Measurements from ENCODE around the gene SGCA. TPM values are rescaled to one million over a fixed set of nuclear protein-coding genes. Genes with fewer than 3 reads are reported as not detected.

Gene SGCA
- total RNA-seq, 4 donors from 2014 or later: 1.1 to 4.9 (median 2.6) TPM; not detected in 1

DNA sequence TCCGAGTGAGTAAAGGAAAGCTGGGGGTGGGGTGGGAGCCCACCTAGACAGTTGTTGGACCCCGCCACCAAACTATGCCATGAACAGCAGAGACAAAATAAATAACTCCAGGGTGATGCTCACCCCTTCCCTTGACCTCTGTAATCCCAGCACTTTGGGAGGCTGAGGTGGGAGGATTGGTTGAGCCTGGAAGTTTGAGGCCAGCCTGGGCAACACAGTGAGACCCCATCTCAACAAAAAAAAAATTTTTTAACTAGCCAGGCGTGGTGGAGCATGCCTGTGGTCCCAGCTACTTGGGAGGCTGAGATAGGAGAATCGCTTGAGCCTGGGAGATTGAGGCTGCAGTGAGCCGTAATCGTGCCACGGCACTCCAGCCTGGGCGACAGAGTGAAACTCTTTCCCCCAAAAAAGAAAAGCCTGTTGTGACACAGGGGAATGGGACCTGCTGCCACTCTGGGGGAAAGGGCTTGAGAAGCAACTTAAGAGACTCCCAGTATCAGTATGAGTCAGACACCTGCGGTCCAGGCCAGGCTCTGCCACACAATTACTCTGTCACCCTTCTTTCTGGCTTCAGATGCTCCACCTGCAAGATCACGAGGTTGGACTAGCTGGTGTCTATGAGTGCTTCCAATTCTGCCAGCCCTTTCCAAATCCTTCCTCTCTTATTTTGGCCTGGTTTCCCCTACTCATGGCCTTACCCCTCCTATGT is 5.0 kb downstream of the SGCA start:
- no peak for ATAC-seq (ENCODE audit: low FRiP score)
- TF ChIP-seq, protein P1, sequence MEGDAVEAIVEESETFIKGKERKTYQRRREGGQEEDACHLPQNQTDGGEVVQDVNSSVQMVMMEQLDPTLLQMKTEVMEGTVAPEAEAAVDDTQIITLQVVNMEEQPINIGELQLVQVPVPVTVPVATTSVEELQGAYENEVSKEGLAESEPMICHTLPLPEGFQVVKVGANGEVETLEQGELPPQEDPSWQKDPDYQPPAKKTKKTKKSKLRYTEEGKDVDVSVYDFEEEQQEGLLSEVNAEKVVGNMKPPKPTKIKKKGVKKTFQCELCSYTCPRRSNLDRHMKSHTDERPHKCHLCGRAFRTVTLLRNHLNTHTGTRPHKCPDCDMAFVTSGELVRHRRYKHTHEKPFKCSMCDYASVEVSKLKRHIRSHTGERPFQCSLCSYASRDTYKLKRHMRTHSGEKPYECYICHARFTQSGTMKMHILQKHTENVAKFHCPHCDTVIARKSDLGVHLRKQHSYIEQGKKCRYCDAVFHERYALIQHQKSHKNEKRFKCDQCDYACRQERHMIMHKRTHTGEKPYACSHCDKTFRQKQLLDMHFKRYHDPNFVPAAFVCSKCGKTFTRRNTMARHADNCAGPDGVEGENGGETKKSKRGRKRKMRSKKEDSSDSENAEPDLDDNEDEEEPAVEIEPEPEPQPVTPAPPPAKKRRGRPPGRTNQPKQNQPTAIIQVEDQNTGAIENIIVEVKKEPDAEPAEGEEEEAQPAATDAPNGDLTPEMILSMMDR (IDR thresholded peaks at IDR 0.05): no peak
- DNase-seq (ENCODE audit: low spot score): no peak

GRCh38 chr17:50171371-50172071 is 5.7 kb downstream of the SGCA start:
- no peak for DNase-seq (ENCODE audit: low spot score)
- no peak for ATAC-seq (ENCODE audit: low FRiP score)
- TF ChIP-seq, protein P1 (IDR thresholded peaks at IDR 0.05): no peak

DNA sequence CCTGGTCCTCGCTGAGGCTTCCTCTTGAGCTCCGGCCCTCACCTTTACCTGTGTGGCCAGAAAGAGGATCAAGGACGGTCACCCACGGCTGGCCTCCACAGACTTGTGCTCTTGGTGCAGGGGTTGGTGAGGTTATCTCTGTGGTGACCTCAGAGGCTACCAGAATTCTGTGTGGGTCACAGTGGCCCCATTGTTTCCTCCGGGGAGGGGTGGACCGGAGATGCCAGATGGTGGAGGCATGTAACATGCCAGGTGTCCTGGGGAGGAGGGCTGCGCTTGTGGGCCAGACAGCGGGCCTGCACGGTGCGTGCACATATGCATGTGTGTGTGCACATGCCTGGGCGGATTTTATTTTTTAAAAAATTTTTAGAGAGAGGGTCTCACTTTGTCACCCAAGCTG is 6.3 kb downstream of the SGCA start:
- DNase-seq (ENCODE audit: low spot score) (no peak), ATAC-seq (ENCODE audit: low FRiP score) (no peak)
- TF ChIP-seq, protein P1 (IDR thresholded peaks at IDR 0.05): no peak

GRCh38 chr17:50172936-50173334 is 7.1 kb downstream of the SGCA start:
- TF ChIP-seq, protein P1 (IDR thresholded peaks at IDR 0.05): no peak
- no peak for ATAC-seq (ENCODE audit: low FRiP score)
- DNase-seq (ENCODE audit: low spot score): no peak

- DNase-seq (ENCODE audit: low spot score) (no peak), ATAC-seq (ENCODE audit: low FRiP score) (peak; percentile 48)
- TF ChIP-seq, protein P1 (IDR thresholded peaks at IDR 0.05): no peak
Observed at GRCh38 chr17:50173335-50173941, 7.6 kb downstream of the SGCA start.

DNA sequence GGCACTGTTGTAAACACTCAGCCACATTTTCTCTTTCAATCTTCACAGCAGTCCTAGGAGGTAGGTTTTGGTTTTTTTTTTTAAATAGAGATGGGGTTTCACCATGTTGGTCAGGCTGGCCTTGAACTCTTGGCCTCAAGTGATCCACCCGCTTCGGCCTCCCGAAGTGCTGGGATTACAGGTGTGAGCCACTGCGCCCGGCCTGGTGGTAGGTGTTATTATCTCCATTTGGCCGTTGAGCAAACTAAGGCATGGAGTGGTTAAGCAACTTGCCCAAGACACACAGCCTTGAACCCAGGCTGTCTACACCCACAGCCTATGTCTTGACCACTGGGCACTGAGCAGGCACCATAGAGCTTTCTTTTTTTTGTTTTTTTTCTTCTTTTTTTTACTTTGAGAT is 8.6 kb downstream of the SGCA start:
- DNase-seq (ENCODE audit: low spot score) (no peak), ATAC-seq (ENCODE audit: low FRiP score) (no peak)
- TF ChIP-seq, protein P1 (IDR thresholded peaks at IDR 0.05): no peak
